AG04450 (cell line): ENCODE results near the gene SLC25A47. TPM values are rescaled to one million over a fixed set of nuclear protein-coding genes. Genes with fewer than 3 reads are reported as not detected.
"Not testable (repeated sequence)": the region's sequence is repeated elsewhere in the genome, so short reads cannot be mapped to it uniquely, and the experiment has no call there.

Experiments used
- CTCF ChIA-PET: fragments of 300-600, 350-600 bp; formaldehyde crosslinking; extraction: SDS; loops from one replicate; lab custom pipeline; 2022; ENCODE audit warnings: antibody characterized with exemption, inconsistent platforms; lab: Charles Lee
- POLR2A ChIA-PET: fragments of 350-600 bp; formaldehyde crosslinking; extraction: SDS; loops from one replicate; lab custom pipeline; 2021; ENCODE audit warnings: antibody characterized with exemption, inconsistent platforms; lab: Yijun Ruan, JAX
- DNase-seq: peaks from one replicate; pipeline ENCODE4 v3.0.0-alpha.2; 2011; ENCODE audit warnings: low read depth, low spot score
- H3K27ac ChIP-seq: one replicate; pipeline ENCODE4 v1.5.1; 2012; ENCODE audit warnings: low read depth, low read length, control low read depth
- H3K27me3 ChIP-seq: one replicate; pipeline ENCODE4 v1.6.0; 2012; ENCODE audit warnings: low read length; ENCODE audit not compliant: control insufficient read depth, insufficient read depth
- H3K4me3 ChIP-seq: 2 replicates; pipeline ENCODE4 v1.5.1; 2011; ENCODE audit warnings: mild to moderate bottlenecking, low read depth, low read length, control low read depth
- H3K9me3 ChIP-seq: 2 replicates; pipeline ENCODE4 v1.5.1; 2012; ENCODE audit warnings: low read length; ENCODE audit not compliant: control insufficient read depth, insufficient read depth
- polyA plus RNA-seq: library from polyadenylated mRNA; depleted of rRNA; stranded (reverse); fragments of >200 nt; gene quantifications from 2 replicates; pipeline ENCODE4 v1.2.3, GENCODE V29; 2011
- TF ChIP-seq, protein P1 (sequence below): IDR thresholded peaks from 2 replicates; pipeline ENCODE4 v1.5.1; 2011; ENCODE audit warnings: low read depth, low read length, control low read depth, inconsistent platforms

The SLC25A47 gene
- polyA plus RNA-seq, 1 experiment = not detected

DNA sequence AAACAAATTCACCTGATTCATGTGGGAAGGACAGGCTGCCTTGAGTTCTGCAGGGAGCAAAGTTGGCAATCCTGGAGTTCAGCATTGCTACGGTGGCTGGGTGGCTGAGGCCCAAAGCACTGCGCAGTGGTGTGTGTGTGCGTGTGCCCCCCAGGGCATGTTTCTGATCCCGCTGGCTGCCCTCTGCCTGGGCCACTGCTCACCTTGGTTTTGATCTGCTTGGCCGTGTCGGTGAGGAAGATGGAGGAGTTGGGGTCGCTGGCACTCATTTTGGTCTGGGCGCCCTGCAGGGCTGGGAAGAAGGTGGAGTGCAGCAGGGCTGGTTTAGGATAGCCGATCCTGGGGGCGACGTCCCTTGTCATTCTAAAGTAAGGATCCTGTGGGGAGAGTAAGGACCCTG is 19.1 kb downstream of the SLC25A47 start:
- ChIA-PET CTCF (no interaction called here), POLR2A (no interaction called here)
- Histone ChIP-seq H3K4me3 (no peak overlapping the region), H3K9me3 (no peaks in the 10 kb centered on the region; the same call in 1 of the 2 replicates), H3K27ac (peak overlapping the region; percentile 95), H3K27me3 (no peaks in the 10 kb centered on the region)
- no peak for DNase-seq
- TF ChIP-seq, protein P1, sequence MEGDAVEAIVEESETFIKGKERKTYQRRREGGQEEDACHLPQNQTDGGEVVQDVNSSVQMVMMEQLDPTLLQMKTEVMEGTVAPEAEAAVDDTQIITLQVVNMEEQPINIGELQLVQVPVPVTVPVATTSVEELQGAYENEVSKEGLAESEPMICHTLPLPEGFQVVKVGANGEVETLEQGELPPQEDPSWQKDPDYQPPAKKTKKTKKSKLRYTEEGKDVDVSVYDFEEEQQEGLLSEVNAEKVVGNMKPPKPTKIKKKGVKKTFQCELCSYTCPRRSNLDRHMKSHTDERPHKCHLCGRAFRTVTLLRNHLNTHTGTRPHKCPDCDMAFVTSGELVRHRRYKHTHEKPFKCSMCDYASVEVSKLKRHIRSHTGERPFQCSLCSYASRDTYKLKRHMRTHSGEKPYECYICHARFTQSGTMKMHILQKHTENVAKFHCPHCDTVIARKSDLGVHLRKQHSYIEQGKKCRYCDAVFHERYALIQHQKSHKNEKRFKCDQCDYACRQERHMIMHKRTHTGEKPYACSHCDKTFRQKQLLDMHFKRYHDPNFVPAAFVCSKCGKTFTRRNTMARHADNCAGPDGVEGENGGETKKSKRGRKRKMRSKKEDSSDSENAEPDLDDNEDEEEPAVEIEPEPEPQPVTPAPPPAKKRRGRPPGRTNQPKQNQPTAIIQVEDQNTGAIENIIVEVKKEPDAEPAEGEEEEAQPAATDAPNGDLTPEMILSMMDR = no peak

DNA sequence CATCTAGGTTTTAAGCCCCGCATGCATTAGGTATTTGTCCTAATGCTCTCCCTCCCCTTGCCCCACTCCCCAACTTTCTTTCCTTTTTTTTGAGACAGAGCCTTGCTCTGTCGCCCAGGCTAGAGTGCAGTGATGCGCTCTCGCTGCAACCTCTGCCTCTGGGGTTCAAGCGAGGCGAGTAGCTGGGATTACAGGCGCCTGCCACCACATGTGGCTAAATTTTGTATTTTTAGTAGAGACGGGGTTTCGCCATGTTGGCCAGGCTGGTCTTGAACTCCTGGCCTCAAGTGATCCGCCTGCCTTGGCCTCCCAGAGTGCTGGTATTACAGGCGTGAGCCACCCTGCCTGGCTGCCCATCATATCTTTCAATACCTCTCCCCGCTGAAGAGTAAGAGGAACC is 19.7 kb downstream of the SLC25A47 start:
- CTCF ChIA-PET, H3K4me3 ChIP-seq, H3K27ac ChIP-seq, POLR2A ChIA-PET, H3K9me3 ChIP-seq, H3K27me3 ChIP-seq, DNase-seq: not testable (repeated sequence)

DNA sequence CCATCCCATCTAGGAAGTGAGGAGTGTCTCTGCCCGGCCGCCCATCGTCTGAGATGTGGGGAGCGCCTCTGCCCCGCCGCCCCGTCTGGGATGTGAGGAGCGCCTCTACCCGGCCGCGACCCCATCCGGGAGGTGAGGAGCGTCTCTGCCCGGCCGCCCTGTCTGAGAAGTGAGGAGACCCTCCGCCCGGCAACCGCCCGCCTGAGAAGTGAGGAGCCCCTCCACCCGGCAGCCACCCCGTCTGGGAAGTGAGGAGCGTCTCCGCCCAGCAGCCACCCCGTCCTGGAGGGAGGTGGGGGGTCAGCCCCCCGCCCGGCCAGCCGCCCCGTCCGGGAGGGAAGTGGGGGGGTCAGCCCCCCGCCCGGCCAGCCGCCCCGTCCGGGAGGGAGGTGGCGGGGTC is 21.5 kb downstream of the SLC25A47 start:
- POLR2A ChIA-PET, CTCF ChIA-PET, H3K4me3 ChIP-seq, H3K27me3 ChIP-seq, H3K27ac ChIP-seq, H3K9me3 ChIP-seq, DNase-seq: not testable (repeated sequence)

DNA sequence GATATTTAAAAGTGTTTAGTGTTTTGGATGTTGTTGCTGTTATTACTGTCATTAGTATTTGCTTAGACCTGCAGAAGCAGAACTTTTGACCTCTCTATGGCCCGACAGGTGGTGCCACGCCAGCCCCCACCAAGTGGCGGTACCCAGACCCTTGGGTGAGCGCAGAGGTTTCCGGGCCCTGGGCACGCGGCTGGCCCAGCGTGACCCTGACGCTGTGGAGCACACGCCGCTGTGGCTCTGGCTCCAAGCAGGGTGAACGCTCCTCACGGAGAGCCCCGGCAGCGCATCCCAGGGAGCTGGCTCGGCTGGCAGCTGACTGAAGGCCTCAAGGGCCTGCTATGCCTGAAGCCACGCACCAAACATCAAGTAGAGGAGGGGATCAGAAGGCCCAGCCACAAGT is 22.6 kb downstream of the SLC25A47 start:
- ChIA-PET CTCF (no interaction called here), POLR2A (no interaction called here)
- Histone ChIP-seq H3K27ac (no peak overlapping the region), H3K27me3 (no peaks in the 10 kb centered on the region), H3K9me3 (no peaks in the 10 kb centered on the region), H3K4me3 (no peak overlapping the region)
- no peak for DNase-seq
- TF ChIP-seq, protein P1 = no peak

DNA sequence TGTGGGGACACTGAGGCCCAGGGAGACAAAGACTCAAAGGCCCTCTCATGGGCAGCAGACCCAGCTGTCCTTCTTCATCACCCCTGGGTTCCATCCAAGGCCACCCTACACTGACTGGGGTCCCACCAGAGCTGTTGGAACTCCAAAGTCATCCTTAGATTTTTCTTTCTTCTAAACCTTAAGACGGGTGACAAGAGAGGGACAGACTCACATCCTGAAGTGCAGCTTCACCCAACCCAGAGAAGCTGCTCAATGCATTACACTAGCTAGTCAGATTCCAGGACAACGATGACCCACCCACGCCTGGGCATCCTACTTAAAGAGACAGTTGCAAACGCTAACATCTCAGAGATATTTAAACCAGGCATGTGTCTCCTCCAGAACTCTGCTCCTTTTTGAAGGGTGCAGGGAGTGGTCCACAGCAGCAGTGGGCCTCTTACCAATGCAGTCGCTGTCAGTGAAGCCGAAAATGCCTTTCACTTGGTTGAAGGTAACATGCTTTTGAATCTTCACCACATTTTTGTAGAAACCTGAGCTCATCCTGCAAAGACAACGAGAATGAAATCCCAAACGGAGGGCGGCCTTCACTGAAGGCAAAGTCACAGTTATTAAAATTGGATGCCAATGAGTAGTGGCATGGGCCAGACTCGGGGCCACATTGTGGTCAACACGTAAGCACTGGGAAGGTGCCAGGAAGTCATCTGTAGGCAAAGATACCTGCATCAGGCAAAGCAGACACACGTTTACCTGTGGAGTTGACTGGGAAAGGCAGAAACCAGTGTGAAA is 23.4 kb downstream of the SLC25A47 start:
- POLR2A ChIA-PET = no interaction called here
- CTCF ChIA-PET = interaction anchor here (1.1 kb wide), 1 partner anchor 43 kb away, joined by 4 read pairs; no protein-coding TSS in a partner anchor
- Histone ChIP-seq H3K27me3 (no peaks in the 10 kb centered on the region), H3K9me3 (no peaks in the 10 kb centered on the region), H3K27ac (no peak overlapping the region), H3K4me3 (no peak overlapping the region)
- TF ChIP-seq, protein P1 = no peak
- DNase-seq = no peak

DNA sequence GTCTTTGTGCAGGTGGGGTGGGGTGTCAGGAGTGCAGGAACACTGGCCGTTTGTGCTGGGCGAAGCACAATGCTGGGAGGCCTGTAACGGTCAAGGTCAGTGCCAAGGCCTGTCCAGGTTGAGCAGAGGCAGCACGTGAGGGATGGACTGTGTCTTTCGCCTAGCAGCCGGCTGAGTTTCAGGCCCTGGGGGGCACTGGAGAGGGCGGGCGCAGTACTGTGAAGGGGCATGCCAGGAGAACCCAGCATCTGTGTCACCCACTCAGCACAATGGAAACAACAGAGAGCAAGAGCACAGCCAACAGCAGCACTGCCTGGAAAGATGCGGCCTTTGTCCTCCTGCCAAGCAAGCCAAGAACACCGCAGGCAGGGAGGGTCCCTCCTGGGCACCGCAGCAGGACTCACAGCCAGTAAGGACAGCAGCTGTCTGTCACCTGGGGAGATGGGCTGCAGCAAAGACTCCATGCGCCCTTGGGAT is 25.2 kb downstream of the SLC25A47 start:
- H3K27ac ChIP-seq = no peak overlapping the region
- no peaks in the 10 kb centered on the region for H3K27me3 ChIP-seq
- no peaks in the 10 kb centered on the region for H3K9me3 ChIP-seq
- ChIA-PET POLR2A (no interaction called here), CTCF (no interaction called here)
- TF ChIP-seq, protein P1 = no peak
- no peak overlapping the region for H3K4me3 ChIP-seq
- no peak for DNase-seq
